ENCODE measurements around the gene BIVM.
A peak's percentile ranks its signal among the peaks of the same experiment; 100 is the strongest.

The BIVM gene, protein sequence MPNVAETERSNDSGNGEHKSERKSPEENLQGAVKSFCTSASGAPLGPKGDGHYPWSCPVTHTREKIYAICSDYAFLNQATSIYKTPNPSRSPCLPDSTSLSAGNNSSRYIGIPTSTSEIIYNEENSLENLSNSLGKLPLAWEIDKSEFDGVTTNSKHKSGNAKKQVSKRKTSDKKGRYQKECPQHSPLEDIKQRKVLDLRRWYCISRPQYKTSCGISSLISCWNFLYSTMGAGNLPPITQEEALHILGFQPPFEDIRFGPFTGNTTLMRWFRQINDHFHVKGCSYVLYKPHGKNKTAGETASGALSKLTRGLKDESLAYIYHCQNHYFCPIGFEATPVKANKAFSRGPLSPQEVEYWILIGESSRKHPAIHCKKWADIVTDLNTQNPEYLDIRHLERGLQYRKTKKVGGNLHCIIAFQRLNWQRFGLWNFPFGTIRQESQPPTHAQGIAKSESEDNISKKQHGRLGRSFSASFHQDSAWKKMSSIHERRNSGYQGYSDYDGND

DNA sequence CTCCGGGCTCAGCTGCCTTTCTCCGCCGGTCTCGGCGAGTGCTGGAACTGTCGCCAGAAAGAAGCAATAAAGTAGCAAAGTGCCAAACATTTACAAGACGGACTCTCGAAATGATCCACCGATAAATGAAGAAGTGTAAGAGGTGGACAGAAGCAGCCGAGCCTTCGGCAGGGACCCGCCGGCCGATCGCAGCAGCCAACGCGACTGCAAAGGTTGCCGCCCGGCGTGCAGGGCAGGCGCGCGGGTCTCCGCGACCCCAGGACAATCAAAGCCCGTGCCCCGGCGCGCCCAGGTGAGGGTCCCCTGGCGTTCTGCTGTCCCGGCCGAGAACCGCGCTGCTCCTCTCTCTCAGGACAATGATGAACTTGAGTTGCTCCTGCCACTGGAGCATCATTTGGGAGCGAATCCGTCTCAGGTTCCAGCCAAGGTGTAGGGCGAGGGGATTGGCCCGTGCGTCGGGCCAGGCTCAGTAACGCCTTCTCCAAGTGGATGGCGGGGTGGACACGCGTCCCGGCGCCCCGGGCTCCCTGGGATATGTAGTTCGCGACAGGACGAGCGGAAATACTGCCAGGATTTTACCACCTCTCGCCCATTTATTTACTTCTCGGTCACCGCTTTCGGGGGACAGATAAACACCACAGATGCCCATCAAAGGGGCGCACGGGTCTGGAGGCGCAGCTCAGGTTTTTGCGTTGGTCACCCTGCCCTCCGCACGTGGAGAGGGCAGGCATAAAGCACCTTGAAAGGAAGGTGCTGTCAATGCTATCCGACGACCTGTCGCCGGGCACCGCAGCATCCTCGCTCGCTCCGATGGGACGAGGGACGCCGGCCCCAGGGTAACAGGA lies at the start of gene BIVM, which contains the start of gene POGLUT2:
TSS of gene BIVM (plus strand) at position 539 of the 845 bp plus-strand sequence. CDS start 8,149 bp downstream, outside the sequence.
TSS of gene POGLUT2 (minus strand) at position 396 of the 845 bp plus-strand sequence. CDS start at position 90, 306 bp downstream.
- peak; percentile 83 for DNase-seq (ENCODE audit: low read depth)
- TF ChIP-seq, protein P1, sequence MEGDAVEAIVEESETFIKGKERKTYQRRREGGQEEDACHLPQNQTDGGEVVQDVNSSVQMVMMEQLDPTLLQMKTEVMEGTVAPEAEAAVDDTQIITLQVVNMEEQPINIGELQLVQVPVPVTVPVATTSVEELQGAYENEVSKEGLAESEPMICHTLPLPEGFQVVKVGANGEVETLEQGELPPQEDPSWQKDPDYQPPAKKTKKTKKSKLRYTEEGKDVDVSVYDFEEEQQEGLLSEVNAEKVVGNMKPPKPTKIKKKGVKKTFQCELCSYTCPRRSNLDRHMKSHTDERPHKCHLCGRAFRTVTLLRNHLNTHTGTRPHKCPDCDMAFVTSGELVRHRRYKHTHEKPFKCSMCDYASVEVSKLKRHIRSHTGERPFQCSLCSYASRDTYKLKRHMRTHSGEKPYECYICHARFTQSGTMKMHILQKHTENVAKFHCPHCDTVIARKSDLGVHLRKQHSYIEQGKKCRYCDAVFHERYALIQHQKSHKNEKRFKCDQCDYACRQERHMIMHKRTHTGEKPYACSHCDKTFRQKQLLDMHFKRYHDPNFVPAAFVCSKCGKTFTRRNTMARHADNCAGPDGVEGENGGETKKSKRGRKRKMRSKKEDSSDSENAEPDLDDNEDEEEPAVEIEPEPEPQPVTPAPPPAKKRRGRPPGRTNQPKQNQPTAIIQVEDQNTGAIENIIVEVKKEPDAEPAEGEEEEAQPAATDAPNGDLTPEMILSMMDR (conservative IDR thresholded peaks at IDR 0.05; ENCODE audit: low read depth, low read length) = no peak

DNA sequence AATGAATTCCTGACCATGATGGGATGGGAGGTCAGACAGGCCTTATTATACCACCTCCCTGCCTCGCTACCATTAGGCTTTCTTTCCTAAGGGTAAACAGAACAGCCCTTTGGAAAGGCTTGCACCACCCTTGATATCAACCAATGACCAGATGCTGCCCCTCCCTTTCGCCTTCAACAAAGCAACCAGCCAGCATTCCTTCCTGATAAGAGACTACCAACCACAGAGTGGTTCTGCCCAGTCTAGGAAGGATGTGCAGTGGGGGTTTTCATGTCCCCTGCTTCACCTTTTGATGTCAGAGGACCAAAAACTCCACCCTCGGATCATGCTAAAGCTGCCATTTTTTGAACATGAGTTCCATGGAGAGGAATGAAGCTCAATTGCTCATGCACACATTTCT lies 47.0 kb upstream of the BIVM start:
- H3K4me3 ChIP-seq (ENCODE audit: low read length) = no peak overlapping the region
- TF ChIP-seq, protein P1 (conservative IDR thresholded peaks at IDR 0.05; ENCODE audit: low read depth, low read length) = no peak
- no peak for DNase-seq (ENCODE audit: low read depth)

More for the DNA sequence above, at the start of gene BIVM, which contains the start of gene POGLUT2:
- H3K4me3 ChIP-seq (ENCODE audit: low read length) = peak within 1 kb of the TSS; percentile 75

DNA sequence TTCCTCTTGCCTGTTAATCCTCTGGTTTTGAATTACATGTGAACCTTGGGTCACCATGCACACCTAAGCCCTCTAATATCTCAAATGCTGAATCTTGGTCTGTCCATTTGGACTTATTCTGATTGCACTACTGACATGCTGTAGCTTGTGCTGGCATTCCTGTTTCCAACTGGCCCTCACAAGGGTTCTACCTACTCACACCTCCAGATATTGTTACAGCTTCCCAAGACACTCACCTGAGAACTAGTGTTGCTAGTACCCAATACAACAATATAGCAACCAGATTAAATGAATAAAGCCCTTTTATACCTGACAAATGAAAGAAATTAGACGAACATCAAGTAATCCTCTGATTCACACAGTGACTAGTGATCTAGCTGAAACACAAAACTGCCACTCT lies 41.9 kb upstream of the BIVM start:
- H3K4me3 ChIP-seq (ENCODE audit: low read length) = no peak overlapping the region
- DNase-seq (ENCODE audit: low read depth) = peak; percentile 12
- TF ChIP-seq, protein P1 (conservative IDR thresholded peaks at IDR 0.05; ENCODE audit: low read depth, low read length) = no peak

DNA sequence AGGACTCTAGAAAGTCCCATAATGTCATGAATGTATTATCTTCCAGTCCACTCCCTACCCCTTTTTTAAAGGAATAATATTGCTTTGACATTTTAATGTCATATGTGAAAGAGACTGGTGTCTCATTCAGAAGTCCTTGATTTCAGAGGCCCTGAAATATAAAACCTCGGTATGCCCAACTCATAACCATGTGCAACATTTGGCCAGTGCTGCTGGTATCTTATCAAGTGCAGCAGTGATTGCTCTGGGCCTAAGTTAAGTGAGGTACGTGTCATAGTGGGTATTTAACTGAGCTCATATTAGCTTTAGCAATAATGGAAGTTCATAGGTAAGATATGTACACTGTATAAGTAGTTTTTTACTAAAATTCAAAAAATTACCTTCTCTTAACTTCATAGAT lies 40.1 kb upstream of the BIVM start:
- DNase-seq (ENCODE audit: low read depth) = no peak
- TF ChIP-seq, protein P1 (conservative IDR thresholded peaks at IDR 0.05; ENCODE audit: low read depth, low read length) = no peak
- H3K4me3 ChIP-seq (ENCODE audit: low read length) = no peak overlapping the region

DNA sequence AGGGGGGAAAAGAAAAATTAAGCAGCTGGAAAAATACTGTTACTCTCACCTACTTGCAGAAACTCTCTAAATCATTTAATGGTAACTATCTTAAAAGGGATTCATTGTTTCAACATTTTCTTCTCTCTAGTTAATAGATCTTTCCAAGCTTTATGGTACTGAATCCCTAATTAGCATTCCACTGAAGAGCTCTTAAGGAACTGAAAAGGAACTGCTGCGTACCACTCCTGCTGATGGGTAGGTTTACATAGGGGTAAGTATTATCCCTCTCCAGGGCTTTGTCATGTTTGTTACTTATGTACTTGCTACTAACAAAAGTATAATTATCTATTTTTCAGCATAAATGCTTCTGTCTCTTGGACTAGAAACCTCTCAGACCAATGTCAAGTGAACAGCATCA lies 37.8 kb upstream of the BIVM start:
- H3K4me3 ChIP-seq (ENCODE audit: low read length) = no peak overlapping the region
- no peak for DNase-seq (ENCODE audit: low read depth)
- TF ChIP-seq, protein P1 (conservative IDR thresholded peaks at IDR 0.05; ENCODE audit: low read depth, low read length) = no peak

DNA sequence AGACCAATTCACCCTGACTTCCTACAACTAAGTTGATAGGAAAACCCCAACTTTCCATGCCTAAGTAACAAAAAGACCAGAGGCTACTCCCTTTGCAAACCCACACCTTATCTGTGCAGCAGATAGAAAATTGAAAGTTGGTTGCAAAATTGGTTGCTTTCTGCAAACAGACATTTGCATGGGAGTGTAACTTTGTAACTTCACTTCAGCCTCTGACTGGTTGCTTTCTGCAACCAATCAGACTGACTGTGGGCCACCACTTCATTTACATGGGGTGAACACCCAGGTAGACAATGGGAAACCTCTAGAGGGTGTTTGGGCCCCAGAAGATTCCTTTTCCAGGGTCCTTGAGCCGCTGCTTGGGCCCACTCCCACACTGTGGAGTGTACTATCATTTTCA lies 35.2 kb upstream of the BIVM start:
- no peak overlapping the region for H3K4me3 ChIP-seq (ENCODE audit: low read length)
- TF ChIP-seq, protein P1 (conservative IDR thresholded peaks at IDR 0.05; ENCODE audit: low read depth, low read length) = no peak
- no peak for DNase-seq (ENCODE audit: low read depth)
